ENCODE measurements around the gene ZSWIM7.

DNA sequence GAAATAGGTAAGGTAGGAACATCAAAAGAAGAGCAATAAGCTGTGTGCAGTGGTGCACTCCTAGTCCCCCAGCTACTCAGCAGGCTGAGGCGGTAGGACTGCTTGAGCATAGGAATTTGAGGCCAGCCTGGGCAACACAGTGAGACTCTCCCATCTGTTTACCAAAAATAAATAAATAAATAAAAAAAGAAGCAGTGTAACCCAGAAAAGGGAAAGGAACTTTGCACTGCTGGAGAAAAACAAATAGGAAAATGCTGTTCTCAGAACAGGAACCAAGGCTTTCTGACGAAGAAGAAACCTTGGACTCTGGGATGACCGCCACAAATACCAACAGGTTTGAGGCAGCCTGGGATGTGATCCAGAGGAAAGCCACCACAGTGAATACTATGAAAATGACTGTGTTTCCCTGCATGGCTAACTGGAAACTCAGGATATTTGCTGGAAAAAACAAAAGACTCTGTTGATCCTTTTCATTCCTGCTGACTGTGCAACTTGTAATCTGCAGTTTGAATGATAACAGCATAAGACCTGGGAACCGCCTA, 41.3 kb upstream of the ZSWIM7 start:
- TF ChIP-seq, protein P1, sequence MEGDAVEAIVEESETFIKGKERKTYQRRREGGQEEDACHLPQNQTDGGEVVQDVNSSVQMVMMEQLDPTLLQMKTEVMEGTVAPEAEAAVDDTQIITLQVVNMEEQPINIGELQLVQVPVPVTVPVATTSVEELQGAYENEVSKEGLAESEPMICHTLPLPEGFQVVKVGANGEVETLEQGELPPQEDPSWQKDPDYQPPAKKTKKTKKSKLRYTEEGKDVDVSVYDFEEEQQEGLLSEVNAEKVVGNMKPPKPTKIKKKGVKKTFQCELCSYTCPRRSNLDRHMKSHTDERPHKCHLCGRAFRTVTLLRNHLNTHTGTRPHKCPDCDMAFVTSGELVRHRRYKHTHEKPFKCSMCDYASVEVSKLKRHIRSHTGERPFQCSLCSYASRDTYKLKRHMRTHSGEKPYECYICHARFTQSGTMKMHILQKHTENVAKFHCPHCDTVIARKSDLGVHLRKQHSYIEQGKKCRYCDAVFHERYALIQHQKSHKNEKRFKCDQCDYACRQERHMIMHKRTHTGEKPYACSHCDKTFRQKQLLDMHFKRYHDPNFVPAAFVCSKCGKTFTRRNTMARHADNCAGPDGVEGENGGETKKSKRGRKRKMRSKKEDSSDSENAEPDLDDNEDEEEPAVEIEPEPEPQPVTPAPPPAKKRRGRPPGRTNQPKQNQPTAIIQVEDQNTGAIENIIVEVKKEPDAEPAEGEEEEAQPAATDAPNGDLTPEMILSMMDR (conservative IDR thresholded peaks at IDR 0.05; ENCODE audit: low read depth in 2 of 2), result no peak
- TF ChIP-seq, protein P2, sequence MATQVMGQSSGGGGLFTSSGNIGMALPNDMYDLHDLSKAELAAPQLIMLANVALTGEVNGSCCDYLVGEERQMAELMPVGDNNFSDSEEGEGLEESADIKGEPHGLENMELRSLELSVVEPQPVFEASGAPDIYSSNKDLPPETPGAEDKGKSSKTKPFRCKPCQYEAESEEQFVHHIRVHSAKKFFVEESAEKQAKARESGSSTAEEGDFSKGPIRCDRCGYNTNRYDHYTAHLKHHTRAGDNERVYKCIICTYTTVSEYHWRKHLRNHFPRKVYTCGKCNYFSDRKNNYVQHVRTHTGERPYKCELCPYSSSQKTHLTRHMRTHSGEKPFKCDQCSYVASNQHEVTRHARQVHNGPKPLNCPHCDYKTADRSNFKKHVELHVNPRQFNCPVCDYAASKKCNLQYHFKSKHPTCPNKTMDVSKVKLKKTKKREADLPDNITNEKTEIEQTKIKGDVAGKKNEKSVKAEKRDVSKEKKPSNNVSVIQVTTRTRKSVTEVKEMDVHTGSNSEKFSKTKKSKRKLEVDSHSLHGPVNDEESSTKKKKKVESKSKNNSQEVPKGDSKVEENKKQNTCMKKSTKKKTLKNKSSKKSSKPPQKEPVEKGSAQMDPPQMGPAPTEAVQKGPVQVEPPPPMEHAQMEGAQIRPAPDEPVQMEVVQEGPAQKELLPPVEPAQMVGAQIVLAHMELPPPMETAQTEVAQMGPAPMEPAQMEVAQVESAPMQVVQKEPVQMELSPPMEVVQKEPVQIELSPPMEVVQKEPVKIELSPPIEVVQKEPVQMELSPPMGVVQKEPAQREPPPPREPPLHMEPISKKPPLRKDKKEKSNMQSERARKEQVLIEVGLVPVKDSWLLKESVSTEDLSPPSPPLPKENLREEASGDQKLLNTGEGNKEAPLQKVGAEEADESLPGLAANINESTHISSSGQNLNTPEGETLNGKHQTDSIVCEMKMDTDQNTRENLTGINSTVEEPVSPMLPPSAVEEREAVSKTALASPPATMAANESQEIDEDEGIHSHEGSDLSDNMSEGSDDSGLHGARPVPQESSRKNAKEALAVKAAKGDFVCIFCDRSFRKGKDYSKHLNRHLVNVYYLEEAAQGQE (IDR thresholded peaks at IDR 0.05; ENCODE audit: unreplicated experiment), result no peak
- TF ChIP-seq POLR2AphosphoS5 (IDR thresholded peaks at IDR 0.05; ENCODE audit: low read depth) (no peak), EZH2 (IDR thresholded peaks at IDR 0.05; ENCODE audit: low read depth, unreplicated experiment) (no peak)
